ENCODE results near the gene MIF. TPM values are rescaled to one million over a fixed set of nuclear protein-coding genes. Genes with fewer than 3 reads are reported as not detected.
"Not testable (repeated sequence)": the region's sequence is repeated elsewhere in the genome, so short reads cannot be mapped to it uniquely, and the experiment has no call there.

Gene MIF
- total RNA-seq (2014; rRNA removed; shearing (Covaris generic)): 313 and 368 TPM in 2 replicates

DNA sequence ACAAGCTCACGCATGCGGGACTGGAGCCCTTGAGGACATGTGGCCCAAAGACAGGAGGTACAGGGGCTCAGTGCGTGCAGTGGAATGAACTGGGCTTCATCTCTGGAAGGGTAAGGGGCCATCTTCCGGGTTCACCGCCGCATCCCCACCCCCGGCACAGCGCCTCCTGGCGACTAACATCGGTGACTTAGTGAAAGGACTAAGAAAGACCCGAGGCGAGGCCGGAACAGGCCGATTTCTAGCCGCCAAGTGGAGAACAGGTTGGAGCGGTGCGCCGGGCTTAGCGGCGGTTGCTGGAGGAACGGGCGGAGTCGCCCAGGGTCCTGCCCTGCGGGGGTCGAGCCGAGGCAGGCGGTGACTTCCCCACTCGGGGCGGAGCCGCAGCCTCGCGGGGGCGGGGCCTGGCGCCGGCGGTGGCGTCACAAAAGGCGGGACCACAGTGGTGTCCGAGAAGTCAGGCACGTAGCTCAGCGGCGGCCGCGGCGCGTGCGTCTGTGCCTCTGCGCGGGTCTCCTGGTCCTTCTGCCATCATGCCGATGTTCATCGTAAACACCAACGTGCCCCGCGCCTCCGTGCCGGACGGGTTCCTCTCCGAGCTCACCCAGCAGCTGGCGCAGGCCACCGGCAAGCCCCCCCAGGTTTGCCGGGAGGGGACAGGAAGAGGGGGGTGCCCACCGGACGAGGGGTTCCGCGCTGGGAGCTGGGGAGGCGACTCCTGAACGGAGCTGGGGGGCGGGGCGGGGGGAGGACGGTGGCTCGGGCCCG lies at the start of gene MIF:
Gene MIF, plus strand, starts transcription at position 439 of the 765 bp plus-strand sequence. Its CDS starts 92 bp downstream, at position 531.
- DNase-seq (ENCODE audit: low read depth): peak; percentile 84

DNA sequence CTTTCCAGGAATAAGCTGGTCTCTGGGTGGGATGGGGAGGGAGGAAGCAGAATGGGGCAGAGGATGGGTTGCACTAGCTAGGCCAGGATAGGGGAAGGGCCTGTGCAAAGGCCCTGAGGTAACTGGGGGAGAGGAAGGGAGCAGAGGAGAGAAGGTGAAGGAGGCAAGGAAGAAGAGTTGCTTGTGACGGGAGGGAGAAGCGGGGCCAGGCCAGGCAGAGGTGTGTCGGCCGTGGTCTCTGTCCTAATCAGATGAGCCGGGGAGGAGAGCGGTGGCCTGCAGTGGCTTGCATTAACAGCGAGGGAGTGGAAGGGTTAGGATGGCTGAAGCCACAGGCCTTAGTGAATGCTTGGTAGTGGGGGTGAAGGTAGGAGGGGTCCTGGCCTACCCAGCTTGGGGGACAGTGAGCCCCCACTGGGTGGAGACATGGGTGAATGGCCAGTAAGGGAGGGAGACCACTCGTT lies 49.4 kb upstream of the MIF start:
- no peak for DNase-seq (ENCODE audit: low read depth)

DNA sequence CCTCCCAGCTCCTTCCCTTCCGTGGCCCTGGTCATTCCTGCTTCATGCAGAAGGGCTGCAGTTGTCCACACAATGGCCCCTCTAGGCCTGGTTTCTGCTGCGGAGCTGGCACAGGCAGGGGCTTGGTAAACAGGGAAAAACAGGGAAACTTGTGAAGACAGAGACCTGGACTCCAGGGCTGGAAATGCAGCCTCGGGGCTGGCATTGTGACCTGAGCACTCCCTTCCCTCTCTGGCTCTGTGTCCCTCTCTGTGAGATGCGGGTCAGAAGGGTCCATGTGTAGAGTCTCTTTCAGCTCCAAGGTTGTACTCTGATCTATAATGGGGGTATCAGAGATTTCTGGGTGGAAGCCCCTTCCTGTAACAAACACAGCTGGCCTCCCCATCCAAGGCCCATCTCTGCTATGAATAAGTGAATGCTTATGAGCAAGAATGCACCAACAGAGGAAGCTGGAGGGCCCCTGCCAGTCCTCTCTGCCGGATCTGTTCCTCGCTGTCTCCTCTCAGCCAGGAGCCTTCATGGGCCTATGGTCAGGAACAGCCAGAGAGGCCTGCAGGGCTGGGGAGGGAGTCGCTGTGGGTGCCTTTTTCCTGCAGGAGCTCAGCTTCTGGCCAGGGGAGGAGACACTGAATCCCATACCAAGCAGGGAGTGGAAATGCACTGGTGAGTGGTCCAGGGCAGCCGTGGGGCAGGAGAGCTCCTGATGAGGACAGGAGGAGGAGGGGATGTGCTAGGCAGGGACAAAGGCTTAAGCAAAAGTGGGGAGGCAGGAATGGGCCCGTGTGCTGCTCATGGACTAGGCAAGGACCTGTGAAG lies 48.7 kb upstream of the MIF start:
- no peak for DNase-seq (ENCODE audit: low read depth)

GRCh38 chr22:23846081-23846469 lies 48.1 kb upstream of the MIF start:
- no peak for DNase-seq (ENCODE audit: low read depth)

- DNase-seq (ENCODE audit: low read depth): no peak
These were observed 46.8 kb upstream of the MIF start for GRCh38 chr22:23847310-23847920.

DNA sequence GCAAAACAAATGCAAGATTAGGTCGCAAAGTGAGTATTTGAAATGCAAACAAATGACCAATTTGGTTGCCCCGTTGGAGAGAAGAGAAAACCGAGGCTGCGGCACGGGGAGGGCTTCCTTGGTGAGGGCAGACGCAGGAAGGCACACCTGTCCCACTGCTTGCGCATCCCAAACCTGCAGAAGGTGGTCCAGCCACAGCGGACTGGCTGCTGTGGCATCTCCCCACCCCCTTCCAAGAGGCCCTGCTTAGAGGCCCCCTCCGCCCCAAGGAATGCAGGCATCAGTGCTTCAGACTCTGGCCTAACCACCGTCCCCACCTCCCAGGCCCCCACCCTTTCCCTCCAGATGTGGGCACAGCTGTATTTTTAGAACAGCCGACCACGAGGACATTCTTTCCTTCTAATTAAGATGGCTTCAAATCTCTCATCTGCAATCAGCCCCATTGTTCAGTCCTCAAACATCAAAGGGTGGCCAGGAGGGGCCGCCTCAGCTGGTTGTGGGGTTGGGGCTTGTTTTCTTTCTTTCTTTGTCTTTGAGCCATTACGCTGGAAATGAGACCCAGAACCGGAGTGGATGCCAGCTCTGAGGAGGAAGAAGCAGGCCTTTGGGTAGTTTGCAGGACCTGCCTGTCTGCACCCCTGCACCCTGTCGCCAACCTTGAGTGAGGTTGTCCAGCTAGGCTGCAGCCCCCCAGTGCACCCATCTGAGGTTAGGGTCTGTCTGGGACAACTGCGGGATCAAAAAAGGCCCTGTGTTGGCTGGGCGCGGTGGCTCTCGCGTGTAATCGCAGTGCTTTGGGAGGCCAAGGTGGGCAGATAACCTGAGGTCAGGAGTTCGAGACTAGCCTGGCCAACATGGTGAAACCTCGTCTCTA lies 46.0 kb upstream of the MIF start:
- DNase-seq (ENCODE audit: low read depth): no peak

GRCh38 chr22:23849009-23850006 lies 44.9 kb upstream of the MIF start:
- peak; percentile 61 for DNase-seq (ENCODE audit: low read depth)

DNA sequence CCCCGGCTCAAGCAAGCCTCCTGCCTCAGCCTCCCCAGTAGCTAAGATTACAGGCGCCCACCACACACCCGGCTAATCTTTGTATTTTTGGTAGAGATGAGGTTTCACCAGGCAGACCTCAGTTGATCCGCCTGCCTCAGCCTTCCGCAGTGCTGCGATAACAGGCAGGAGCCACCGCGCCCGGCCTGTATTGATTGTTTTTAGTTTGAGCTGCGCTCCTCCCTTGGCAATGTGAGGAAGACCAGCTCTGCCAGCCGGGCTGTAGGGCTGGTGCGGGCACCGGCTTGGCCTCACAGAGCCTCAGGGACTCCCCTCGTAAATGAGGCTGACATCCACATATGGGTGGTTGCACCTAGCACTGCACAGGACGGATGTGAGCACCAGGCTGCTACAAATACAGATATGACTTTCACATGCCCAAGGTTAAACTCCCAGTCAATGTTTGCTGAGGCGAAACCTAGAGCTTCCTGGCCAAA lies 44.0 kb upstream of the MIF start:
- no peak for DNase-seq (ENCODE audit: low read depth)

DNA sequence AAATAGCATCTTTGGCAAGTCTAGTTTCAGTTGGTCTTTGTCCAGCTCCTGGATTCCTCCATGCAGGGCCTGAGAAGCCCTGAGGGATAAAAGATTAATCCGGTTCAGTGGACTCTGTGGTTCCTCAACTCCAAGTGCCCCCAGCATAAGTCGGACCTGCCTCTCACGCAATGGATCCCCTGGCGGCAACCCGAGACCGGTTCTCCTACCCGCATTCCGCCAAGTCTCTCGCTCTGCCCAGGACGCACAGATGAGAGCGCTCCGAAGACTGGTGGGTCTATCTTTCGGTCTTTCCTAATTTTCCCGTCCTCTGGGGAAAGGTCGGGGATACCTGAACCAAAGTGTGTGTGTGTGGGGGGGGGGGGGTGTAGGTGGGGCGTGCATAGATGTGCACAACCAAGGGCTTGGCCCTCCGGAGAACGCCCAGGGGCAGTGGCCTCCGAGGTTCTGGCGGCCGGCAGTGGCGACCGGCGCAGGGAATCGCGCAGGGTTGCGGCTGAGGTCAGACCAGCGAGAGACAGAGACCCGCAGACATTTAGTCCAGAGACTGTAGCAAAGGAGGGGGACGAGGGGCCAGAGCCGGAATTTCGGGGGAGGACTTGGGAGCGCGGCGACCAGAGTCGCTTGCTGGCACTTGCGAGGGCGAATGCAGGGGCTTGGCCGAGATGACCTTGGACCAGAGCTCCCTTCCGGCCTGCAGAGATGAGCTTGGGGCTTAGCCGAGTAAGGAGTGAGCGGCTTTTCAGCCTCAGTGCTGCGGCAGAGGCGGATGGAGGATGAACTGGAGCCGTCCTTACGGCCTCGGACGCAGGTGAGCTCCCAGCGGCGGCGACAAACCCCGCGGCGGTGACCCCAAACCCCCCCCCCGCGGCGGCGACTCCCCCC lies 37.2 kb upstream of the MIF start:
- DNase-seq (ENCODE audit: low read depth): peak; percentile 97

DNA sequence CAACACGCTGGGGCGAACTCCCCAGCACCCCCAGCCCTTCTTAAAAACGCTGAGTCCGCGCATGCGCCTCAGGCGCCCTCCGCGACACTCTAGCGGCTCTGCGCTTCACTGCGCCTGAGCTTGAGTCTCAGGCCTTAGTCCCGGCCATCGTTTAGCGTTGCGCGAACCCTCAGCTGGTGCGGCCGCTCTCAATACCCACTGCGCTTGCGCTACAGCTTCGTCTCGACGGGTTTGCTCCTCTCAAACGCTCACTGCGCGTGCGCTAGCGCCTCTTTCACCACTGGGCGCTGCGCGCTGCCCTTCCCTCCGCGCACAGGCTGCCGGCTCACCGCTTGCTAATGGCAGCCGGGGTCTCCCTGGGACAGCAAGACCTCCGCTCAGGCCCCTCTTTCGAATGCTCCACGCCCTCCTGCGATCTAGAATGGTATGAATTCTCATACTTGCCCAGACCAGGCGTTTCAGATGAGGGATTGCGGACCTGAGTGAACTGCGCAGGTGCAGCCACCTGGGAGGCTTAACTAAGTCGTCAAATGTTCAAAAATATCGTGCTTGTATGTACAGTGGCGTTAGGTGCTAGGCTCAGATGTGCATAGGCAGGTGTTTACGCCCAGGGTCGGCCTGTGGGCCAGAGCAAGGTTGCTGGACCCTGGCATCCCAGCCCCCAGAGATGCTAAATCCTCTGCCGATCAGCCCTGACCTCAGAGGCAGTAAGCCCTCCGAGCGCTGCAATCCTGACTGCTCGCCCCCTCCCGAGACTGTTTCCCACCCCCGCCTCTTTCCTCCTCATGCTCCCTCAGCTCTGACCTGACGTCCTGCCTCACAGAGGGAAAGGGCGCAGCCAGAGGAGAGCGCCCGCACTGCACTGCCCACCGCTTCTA lies 36.3 kb upstream of the MIF start, which contains the start of gene SLC2A11:
Gene SLC2A11, plus strand, starts transcription at position 270 of the 878 bp plus-strand sequence. Its CDS starts 125 bp downstream, at position 395.
- DNase-seq (ENCODE audit: low read depth): peak; percentile 95

DNA sequence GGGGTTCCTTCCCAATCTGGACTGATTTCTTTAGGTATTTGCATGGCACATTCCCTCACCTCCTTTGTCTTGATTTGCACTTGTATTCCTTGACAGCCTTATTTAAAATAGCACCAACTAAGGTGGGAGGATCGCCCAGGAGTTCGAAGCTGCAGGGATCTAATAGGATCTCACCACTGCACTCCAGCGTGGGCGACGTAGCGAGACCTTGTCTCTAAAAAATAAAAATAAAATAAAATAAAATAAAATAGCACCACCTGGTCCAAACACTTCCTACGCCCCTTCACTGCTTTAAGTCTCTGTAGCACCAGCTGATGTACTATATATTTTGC lies 35.7 kb upstream of the MIF start:
- DNase-seq (ENCODE audit: low read depth): no peak

DNA sequence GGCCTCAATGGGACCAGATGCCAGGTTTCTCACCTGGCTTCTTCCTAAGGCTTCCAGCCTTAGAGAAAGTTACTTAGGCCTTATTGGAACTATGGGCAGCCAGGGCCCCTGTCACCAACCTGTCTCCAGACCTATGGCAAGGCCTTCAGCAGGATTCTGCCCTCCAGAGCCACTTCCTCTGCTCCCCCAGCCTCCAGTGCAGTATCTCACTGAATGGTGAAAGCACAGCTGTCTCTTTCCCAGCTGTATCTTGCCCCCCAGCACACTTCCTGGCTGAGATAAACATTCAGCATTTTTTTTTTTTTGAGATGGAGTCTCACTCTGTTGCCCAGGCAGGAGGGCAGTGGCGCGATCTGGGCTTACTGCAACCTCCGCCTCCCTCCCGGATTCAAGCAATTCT lies 35.0 kb upstream of the MIF start:
- DNase-seq (ENCODE audit: low read depth): no peak

- DNase-seq (ENCODE audit: low read depth): not testable (repeated sequence)
These were observed 34.0 kb upstream of the MIF start for GRCh38 chr22:23860187-23860586.

GRCh38 chr22:23862103-23862502 lies 32.1 kb upstream of the MIF start:
- DNase-seq (ENCODE audit: low read depth): peak; percentile 37

DNA sequence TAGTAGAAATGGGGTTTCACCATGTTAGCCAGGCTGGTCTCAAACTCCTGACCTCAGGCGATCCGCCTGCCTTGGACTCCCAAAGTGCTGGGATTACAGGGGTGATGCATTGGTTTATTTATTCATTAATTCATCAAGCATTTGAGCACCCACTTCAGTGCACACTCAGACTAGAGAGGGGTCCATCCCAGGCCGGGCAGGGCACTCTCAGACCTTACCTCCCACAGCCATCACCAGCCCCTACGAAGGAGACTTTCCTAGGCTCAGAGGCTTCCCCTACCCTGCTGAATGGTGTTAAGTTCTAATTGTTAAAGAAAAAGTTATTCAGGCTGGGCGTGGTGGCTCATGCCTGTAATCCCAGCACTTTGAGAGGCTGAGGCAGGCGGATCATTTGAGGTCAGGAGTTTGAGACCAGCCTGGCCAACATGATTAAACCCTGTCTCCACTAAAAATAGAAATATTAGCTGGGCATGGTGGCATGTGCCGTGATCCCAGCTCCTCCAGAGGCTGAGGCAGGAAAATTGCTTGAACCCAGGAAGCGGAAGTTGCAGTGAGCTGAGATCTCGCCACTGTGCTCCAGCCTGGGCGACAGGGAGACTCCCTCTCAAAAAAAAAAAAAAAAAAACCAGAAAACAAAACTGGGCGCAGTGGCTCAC lies 29.6 kb upstream of the MIF start:
- not testable (repeated sequence) for DNase-seq (ENCODE audit: low read depth)

DNA sequence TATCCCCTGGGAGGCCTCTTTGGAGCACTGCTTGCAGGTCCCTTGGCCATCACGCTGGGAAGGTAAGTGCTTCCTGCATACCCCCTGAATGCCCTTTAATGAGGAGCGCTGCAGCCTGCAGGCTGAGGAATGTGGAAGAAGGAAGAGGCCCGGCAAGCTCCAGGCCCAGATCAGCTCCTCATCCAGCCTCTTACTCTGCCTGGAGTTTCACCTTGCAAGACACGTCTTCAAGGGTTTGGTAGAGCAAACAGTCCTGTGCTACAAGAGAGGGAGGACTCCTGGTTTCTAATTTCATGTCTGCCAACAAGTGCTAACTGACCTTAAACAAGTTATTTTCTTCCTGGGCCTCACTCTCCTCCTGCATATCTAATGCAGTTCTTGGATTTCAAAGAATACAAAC lies 25.6 kb upstream of the MIF start:
- DNase-seq (ENCODE audit: low read depth): no peak

DNA sequence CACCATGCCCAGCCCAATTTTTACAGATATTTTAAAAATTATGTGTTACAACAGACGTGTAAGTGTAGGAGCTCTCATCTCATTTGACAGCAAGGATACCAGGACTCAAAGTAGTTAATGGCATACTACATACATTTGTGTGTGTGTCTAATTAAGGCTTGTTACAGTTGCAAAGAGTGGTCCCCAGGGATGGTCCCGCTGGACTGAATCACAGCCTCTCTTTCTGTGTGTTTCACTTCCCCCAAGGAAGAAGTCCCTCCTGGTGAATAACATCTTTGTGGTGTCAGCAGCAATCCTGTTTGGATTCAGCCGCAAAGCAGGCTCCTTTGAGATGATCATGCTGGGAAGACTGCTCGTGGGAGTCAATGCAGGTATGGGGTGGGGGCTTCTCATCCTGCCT lies 19.3 kb upstream of the MIF start:
- no peak for DNase-seq (ENCODE audit: low read depth)
